T follicular helper cell (primary cell): ENCODE measurements around the gene PRDX5.

Source experiments
- DNase-seq: peaks from one replicate; pipeline ENCODE4 v3.0.0-alpha.2; 2020; ENCODE audit warnings: low read depth

PRDX5 gene

DNA sequence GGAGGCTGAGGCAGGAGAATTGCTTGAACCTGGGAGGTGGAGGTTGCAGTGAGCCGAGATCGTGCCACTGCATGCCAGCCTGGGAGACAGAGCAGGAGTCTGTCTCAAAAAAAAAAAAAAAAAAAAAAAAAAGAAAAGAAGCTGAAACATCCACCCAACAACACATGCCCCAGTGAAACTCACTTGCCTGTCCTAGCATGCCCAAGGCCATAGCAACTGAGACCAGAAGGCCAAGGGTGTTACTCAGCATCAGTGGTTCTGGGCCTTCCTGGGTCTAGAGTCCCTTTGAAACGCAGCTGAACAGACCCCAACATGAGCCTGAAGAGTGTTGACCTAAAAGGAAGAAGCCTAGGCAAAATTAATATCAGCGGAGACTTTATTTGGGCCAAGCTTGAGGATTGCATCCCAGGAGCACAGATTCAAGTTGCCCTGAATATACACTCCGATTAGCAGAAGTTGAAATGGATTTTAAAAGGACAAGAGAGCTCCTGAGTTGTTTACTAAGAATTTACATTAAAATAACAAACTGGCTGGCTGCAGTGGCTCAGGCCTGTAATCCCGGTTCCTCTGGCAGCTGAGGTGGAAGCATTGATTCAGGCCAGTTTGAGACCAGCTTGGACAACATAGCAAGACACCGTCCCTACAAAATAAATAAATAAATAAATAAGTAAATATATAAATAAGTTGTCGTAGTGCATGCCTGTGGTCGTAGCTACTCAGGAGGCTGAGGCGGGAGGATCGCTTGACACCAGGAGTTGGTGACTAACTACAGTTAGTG lies 7.0 kb downstream of the PRDX5 start:
- DNase-seq, result no peak

DNA sequence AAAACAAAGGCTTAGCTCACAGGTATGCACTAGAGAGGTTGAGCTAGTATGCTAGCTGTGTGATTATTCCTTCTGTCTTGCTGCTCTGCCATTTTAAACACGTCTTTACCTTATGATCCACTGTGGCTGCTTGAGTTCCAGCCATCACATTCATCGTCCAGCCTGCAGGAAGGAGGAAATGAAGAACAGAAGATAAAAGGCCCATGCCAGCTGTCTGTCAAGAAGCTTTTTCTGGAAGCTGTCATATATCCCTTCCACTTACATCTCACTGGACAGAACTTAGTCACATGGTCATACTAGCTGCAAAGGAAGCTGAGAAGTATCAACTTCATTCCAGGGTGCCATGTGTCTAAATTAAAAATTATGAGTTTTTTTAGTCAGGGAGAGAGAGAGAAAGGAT lies 9.5 kb downstream of the PRDX5 start:
- DNase-seq, result no peak

DNA sequence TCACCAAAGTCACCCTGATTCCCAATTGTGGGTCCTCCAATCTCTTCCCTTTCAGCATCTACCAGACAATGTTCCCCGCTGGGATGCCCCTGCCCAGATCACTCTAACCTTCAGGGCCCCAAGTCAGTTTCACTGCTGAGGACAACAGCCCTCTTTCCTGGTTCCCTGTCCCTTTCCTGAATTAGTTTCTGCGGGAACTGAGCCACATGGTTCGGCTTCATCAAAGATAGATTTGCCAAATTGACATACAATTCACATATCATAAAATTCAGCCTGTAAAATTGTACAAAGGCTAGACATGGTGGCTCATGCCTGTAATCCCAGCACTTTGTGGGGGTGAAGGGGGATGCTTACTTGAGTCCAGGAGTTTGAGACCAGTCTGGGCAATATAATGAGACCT lies 10.1 kb downstream of the PRDX5 start:
- DNase-seq, result no peak

DNA sequence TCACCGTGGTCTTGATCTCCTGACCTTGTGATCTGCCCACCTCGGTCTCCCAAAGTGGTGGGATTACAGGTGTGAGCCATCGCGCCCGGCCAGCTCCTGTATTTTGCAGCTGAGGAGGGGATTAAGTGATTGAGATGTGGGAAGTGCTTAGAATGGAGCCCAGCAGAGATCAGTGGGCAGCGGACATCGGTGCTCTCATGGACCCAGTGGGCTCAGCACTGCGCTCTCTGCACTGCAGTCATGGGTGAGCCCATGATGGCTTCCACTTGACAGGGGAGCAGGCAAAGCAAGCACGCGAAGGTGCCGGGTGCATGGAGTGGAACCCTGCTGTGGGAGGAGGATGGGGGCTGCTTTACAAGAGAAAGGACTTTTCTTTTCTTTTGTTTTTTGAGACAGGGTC lies 13.0 kb downstream of the PRDX5 start:
- no peak for DNase-seq

DNA sequence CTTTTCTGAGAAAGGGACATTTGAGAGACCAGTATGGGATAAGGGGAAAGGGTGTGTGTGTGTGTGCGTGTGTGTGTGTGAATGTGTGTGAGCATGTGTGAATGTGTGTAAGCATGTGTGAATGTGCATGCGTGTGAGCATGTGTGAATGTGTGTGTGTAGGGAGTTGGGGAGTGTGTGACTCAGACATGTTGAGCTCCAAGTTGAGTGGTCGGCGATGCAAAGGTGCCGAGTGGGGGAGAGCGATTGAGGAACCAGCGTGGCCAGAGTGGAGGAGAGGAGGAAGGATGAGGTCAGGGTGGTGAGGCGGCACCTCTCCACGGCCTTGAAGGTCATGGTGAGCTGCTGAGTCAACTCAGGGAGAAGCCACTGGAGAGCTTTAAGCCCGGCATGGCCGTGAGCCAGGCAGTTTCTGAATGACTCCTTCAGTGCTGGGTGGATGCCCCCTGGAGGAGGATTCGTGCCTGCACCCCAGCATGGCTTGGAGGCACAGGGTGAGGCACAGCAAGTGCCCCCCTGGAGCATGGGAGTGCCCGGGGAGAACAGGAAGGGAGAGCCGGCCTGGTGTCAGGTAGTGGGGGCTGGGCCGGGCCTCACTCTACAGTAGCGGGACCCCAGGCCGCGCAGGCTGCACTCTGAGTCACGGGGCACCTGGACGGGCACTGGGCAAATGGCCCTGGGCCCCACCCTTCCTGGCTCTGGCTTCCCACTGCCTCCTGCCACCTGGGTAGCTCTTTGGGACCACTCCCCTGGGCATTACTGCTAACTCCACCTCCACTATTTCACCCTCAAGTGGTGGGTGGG lies 13.8 kb downstream of the PRDX5 start:
- DNase-seq, result peak; percentile 39

DNA sequence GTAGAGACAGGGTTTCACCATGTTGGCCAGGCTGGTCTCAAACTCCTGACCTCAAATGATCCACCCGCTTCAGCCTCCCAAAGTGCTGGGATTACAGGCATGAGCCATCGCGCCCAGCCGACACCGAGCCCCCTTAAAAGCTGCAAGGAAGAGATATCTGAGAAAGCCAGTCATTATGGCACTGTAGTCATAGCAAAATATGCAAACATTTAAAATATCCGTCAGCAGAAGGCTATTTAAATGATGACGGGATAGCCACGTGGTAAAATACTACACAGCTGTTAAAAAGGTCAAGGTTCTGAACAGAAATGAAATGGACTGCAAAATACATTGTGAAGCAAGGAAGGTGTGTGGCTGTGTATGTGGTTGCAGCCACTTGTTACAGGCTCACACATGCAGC lies 15.6 kb downstream of the PRDX5 start:
- DNase-seq, result no peak

DNA sequence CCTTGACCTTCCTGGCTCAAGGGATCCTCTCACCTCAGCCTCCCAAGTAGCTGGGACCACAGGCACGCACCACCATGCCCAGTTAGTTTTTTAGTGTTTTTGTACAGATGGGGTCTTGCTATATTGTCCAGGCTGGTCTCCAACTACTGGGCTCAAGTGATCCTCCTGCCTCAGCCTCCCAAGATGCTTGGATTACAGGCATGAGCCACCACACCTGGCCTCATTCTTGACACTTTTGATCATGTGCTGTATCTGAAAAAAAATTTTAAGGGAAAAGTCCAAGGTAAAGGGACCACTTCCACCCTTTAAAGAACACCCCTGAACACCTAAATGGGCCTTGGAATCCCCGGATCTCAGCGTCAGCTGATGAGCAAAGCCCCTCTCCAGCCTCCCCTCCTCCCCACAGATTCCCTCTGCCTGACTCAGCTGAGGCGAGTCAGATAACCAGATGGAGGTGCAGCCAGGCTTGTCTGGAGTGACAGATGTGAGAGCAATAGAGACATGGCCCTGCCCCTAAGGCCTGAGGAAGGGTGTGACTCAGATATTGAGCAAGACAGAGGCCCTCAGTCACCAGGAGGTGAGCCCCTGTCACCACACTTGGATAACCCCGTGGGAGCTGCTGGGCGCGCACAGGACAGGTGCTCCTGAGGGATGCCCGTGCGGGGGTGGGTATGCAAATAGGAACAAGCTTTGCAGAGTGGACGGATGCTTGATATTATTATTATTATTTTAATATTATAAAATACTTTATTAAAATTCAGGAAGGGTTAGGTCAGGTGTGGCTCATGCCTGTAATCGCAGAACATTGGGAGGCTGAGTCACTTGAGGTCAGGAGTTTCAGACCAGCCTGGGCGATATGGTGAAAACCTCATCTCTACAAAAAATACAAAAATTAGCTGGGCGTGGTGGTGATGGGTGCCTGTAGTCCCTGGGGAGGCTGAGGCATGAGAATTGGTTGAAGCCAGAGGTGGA lies 17.1 kb downstream of the PRDX5 start:
- no peak for DNase-seq

DNA sequence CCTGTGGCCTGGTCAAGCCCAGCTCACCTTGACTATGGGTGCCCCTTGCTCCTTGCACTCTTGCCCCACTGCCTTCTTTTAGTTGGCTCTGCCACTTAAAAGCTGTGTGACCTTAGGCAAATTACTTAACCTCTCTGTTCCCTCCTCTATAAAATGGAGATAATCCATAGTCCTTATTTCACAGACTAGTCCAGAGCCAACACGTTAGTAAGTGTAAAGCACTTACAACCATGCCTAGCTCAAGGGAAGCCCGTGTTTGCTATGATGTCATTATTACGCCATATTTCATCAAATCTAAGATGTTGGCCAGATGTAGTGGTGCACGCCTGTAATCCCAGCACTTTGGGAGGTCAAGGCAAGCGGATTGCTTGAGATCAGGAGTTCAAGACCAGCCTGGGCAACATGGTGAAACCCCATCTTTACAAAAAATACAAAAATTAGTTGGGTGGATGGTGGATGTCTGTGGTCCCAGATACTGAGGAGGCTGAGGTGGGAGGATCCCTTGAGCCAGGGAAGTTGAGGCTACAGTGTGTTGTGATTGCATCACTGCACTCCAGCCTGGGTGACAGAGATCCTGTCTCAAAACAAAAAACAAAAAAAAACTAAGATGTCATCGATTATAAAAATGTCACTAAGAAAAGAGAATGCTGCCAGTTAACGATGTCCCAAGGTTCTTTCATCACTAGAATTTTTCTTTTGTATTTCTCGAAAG lies 19.8 kb downstream of the PRDX5 start:
- DNase-seq, result no peak

DNA sequence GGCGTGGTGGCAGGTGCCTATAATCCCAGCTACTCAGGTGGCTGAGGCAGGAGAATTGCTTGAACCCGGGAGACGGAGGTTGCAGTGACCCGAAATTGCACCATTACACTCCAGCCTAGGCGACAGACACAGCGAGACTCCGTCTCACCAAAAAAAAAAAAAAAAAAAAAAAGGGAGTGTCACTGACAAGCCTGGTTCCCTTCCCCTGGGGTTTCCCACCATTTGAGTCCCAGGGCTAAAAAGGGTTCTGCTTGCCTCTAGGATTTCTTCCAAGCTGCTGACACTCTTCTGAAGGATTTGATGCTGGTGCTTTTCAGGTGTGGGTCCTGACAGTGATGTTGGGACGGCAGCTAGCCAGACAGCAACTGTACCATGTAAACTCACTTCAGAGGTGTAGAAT lies 20.8 kb downstream of the PRDX5 start:
- no peak for DNase-seq

DNA sequence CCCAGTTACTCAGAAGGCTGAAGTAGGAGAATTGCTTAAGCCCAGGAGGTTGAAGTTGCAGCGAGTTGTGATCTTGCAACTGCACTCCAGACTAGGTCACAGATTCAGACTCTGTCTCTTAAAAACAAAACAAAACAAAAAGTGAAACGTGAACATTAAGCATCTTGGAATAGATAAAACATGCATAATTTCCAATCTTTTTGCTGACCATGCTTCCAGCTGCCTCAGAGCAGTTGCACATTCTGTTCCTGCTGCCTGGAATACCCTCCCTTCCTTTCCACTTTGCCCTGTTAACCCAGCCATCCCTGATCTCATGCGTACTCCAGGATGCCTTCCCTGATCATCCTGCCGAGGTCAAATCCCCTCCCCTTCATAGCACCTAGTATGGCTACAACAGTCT lies 21.4 kb downstream of the PRDX5 start:
- no peak for DNase-seq

DNA sequence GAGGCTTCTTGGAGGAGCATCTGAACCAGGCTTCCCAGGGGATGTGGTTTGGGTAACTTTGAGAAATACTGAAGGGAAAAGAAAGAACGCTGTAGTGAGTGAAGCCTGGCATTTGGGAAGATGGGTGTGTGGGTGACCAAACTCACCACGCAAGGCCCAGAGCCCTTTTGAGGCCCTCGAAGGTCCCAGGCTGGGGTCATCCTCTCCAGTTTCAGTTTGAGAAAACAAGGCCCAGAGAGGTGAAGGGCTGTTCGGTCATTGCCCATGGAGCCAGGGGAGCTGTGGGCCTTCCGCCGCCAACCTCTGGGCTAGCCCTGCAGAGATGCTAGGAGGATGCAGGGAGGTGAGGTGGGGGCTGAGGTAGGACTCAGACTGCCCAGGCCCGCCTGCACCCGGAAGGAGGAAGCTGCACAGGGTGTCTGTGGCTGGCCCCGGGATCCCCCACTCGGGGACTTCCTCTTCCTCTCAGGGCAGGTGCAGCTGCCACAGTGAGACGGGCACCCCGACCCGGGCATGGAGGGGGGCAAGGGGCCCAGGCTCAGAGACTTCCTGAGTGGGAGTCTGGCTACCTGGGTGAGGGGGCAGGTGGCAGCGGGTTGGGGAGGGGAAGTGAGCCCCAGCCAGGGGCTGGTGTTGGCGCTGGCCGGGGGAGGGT lies 22.0 kb downstream of the PRDX5 start, which contains the start of gene CCDC88B:
CCDC88B (plus strand) TSS at position 451 of the 655 bp plus-strand sequence; CDS start at position 514, 63 bp downstream.
- DNase-seq, result peak; percentile 77

DNA sequence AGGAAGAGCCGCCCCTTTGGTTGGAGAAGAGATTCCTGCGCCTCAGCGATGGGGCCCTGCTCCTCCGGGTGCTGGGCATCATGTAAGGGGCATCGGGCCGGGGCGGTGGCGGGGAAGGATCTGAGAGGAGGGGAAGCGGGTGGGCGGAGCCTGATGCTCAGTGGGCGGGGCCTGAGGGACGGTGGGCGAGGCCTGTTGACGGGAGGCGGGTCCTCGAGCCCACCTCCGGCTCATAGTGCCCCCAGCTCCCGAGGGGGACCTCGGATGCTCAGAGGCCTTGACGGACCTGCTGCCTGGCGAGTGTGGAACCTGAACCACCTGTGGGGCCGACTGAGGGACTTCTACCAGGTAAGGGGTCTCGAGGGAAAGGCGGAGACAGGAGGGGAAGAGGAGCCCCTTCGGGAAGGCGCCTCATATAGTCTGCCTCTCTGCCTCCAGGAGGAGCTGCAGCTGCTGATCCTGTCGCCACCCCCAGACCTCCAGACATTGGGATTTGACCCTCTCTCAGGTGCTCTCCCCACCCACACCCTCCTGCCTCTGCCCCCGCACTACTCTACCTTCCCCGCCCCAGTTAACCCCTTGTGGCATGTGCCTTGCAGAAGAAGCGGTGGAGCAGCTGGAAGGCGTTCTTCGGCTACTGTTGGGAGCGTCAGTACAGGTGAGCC lies 22.9 kb downstream of the PRDX5 start:
- peak; percentile 59 for DNase-seq

DNA sequence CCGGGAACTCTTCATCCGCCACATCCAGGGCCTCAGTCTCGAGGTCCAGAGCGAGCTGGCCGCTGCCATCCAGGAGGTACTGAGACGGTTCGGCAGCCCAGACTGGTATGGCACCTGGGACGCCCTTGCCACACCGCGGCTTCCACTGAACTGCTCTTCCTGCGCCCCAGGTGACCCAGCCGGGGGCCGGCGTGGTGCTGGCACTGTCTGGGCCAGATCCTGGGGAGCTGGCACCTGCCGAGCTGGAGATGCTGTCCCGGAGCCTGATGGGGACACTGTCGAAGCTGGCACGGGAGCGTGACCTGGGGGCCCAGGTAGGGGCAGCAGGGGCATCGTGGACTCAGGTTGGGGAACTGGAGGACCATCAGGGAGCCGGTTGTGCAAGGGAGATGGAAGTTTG lies 23.5 kb downstream of the PRDX5 start:
- DNase-seq, result no peak

DNA sequence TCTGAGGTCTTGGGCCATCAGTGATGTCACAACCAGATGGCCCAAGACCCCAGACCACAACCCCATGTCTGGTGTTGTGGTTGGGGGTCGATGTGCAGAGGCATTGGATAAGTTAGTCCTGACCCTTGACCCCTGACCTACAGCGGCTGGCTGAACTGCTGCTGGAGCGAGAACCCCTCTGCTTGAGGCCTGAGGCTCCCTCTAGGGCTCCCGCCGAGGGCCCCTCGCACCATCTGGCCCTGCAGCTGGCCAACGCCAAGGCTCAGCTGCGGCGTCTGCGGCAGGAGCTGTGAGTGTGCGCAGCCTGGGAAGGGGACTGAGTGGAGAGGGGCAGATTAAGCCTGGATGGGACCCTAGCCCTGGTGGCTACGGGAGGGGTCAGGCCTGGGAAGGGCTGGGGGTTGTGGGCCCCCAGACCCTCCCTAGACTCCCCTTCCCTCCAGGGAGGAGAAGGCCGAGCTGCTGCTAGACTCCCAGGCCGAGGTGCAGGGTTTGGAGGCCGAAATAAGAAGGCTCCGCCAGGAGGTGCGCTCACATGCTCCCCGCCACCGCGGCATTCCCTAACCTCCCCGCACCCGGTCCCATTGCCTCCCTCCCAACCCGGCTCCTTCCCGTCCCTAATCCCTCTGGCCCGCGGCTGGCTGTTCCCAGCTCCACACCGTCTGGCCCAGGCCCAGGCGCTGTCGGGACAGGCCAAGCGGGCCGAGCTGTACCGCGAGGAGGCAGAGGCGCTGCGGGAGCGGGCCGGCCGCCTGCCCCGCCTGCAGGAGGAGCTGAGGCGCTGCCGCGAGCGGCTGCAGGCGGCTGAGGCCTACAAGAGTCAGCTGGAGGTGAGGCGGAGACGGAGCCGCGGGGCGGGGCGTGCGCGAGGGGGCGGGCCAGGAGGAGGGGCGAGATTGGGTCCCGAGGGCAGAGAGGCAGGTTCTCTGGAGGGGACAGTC lies 24.2 kb downstream of the PRDX5 start:
- DNase-seq, result peak; percentile 85

DNA sequence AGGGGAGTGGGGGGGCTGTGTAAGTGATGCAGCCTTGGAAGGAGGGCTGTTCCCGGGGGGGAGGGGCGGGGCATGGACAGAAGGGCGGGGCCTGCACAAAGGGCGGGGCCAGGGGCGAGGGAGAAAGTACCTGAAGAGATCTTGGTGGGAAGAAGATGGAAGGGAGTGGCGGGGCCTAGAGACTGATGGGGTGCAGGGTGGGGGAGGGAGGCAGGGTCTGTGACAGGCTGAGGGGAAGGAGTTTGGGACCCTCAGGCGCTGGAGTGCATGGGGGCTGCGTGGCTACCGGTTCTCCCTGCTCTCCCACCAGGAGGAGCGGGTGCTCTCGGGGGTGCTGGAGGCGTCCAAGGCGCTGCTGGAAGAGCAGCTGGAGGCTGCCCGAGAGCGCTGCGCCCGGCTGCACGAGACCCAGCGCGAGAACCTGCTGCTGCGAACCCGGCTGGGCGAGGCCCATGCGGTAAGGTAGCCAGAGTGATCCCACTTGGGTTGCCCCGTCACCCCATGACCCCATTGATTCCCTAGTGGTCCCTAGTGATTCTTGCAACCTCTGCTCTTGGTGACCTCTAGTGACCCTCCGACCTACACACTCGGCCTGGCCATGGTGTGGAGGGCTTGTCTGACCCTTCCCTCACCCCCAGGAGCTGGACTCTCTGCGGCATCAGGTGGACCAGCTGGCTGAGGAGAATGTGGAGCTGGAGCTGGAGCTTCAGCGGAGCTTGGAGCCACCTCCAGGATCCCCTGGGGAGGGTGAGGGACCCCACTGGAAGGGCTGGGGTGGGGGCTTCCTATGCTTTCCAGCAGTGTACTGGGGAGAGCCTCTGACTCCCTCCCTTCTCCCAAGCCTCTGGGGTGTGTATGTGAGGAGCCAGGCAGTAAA lies 25.2 kb downstream of the PRDX5 start:
- no peak for DNase-seq

DNA sequence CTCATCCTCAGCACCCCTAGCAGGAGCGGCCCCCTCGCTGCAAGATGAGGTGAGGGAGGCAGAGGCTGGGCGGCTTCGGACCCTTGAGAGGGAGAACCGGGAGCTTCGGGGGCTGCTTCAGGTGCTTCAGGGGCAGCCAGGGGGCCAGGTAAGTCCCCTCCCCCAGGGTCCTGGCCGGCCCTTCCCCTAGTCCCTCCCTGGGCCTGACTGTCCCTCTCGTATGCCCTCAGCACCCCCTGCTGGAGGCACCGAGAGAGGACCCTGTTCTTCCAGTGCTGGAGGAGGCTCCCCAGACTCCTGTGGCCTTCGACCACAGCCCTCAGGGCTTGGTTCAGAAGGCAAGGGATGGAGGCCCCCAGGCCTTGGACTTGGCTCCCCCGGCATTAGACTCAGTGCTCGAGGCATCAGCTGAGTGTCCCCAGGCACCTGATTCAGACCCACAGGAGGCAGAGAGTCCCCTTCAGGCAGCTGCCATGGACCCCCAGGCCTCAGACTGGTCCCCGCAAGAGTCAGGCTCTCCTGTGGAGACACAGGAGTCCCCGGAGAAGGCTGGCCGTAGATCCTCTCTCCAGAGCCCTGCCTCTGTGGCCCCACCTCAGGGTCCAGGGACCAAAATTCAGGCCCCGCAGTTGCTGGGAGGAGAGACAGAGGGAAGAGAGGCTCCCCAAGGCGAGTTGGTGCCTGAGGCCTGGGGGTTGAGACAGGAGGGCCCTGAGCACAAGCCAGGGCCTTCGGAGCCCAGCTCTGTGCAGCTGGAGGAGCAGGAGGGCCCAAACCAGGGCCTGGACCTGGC lies 26.0 kb downstream of the PRDX5 start:
- no peak for DNase-seq

DNA sequence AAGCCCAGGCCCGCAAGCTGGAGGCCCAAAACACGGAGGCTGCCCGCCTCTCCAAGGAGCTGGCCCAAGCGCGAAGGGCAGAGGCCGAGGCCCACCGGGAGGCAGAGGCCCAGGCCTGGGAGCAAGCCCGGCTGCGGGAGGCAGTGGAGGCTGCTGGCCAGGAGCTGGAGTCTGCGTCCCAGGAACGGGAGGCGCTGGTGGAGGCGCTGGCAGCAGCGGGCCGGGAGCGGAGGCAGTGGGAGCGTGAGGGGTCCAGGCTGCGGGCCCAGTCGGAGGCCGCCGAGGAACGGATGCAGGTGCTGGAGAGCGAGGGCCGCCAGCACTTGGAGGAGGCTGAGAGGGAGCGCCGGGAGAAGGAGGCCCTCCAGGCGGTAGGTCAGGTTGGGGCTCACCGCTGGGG lies 26.9 kb downstream of the PRDX5 start:
- no peak for DNase-seq
